ENCODE measurements around the gene ERCC1.

ERCC1 gene

GRCh38 chr19:45423589-45424190, at the start of gene ERCC1:
TSS of gene ERCC1 (minus strand) at chr19:45423917. CDS start at chr19:45423374, 543 bp downstream.
- peak; percentile 98 for DNase-seq

- no peak for DNase-seq
These were observed 49.6 kb upstream of the ERCC1 start for GRCh38 chr19:45473367-45473681.

GRCh38 chr19:45472563-45473366, 49.0 kb upstream of the ERCC1 start:
- DNase-seq, result no peak

- no peak for DNase-seq
These were observed 48.3 kb upstream of the ERCC1 start for GRCh38 chr19:45471931-45472562.

- no peak for DNase-seq
These were observed 47.6 kb upstream of the ERCC1 start for GRCh38 chr19:45471111-45471930.

GRCh38 chr19:45470762-45471081, 47.0 kb upstream of the ERCC1 start:
- no peak for DNase-seq

GRCh38 chr19:45469945-45470761, 46.4 kb upstream of the ERCC1 start:
- DNase-seq, result peak; percentile 52

GRCh38 chr19:45469132-45469944, 45.6 kb upstream of the ERCC1 start:
- DNase-seq, result peak; percentile 94

- no peak for DNase-seq
These were observed 45.0 kb upstream of the ERCC1 start for GRCh38 chr19:45468803-45469131.

GRCh38 chr19:45468159-45468651, 44.5 kb upstream of the ERCC1 start:
- DNase-seq, result peak; percentile 42

GRCh38 chr19:45467456-45468158, 43.9 kb upstream of the ERCC1 start, which contains the start of gene FOSB:
TSS of gene FOSB (plus strand) at chr19:45467996. CDS start at chr19:45468587, 591 bp downstream.
- peak; percentile 93 for DNase-seq

- DNase-seq, result peak; percentile 25
These were observed 43.4 kb upstream of the ERCC1 start for GRCh38 chr19:45467115-45467455.

- no peak for DNase-seq
These were observed 41.2 kb upstream of the ERCC1 start for GRCh38 chr19:45464852-45465441.

GRCh38 chr19:45464274-45464673, 40.6 kb upstream of the ERCC1 start:
- no peak for DNase-seq

- no peak for DNase-seq
These were observed 39.5 kb upstream of the ERCC1 start for GRCh38 chr19:45463241-45463640.

- DNase-seq, result no peak
These were observed 38.5 kb upstream of the ERCC1 start for GRCh38 chr19:45462174-45462573.

- no peak for DNase-seq
These were observed 37.2 kb upstream of the ERCC1 start for GRCh38 chr19:45460807-45461347.

- DNase-seq, result no peak
These were observed 34.1 kb upstream of the ERCC1 start for GRCh38 chr19:45457776-45458175.

GRCh38 chr19:45456500-45456815, 32.7 kb upstream of the ERCC1 start:
- DNase-seq, result no peak
